Neural progenitor cell (in vitro differentiated cells): ENCODE measurements around the gene BDH1.

Experiments
- EZH2phosphoT487 ChIP-seq: fragments of 200-600 bp; sonication (generic); IDR thresholded peaks from 2 replicates; pipeline ENCODE4 v1.6.1; 2017; ENCODE audit warnings: antibody characterized with exemption
- TF ChIP-seq, protein P1 (sequence below): fragments of 200-600 bp; sonication (generic); IDR thresholded peaks from 2 replicates; pipeline ENCODE4 v1.5.1; 2017; ENCODE audit warnings: antibody characterized with exemption, mild to moderate bottlenecking

DNA sequence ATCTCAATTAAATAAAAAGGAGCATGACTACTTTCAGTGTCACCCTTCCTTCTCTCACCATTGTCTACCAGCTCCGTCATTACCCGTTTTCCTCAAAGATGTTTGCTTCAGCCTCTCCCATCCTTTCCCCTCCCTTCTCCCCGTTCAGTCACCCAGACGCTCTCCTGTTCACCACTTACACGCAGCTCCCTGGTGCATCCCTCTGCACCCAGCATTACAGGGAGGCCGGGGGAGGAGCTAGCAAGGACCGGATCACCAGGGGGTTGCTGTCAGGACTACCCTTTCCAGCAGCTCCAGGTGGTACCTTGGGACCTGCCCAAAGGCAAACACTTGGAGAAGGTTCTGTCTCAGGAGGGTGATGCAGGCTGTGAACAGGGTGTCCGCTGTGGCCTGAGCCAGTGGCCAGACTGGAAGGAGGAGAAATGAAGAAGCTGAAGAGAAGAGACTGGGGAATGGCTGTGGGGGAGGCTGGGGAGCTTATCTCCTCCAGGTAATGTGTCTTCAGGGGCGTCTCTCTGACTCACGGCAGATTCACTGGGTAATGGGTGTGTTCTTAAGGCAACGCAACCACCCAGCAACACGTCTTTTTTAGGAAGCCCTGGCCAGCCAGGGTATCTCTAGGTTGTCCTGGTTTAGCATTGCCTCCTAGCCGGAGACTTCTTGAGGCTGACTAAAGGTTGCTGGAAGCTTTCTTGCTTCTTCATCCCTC lies 21.8 kb upstream of the BDH1 start:
- TF ChIP-seq, protein P1, sequence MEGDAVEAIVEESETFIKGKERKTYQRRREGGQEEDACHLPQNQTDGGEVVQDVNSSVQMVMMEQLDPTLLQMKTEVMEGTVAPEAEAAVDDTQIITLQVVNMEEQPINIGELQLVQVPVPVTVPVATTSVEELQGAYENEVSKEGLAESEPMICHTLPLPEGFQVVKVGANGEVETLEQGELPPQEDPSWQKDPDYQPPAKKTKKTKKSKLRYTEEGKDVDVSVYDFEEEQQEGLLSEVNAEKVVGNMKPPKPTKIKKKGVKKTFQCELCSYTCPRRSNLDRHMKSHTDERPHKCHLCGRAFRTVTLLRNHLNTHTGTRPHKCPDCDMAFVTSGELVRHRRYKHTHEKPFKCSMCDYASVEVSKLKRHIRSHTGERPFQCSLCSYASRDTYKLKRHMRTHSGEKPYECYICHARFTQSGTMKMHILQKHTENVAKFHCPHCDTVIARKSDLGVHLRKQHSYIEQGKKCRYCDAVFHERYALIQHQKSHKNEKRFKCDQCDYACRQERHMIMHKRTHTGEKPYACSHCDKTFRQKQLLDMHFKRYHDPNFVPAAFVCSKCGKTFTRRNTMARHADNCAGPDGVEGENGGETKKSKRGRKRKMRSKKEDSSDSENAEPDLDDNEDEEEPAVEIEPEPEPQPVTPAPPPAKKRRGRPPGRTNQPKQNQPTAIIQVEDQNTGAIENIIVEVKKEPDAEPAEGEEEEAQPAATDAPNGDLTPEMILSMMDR, result no peak
- TF ChIP-seq EZH2phosphoT487, result no peak
